Endothelial cell of umbilical vein (primary cell): ENCODE measurements around the gene TMTC1. TPM values are rescaled to one million over a fixed set of nuclear protein-coding genes. Genes with fewer than 3 reads are reported as not detected.

Source experiments
- BruUV-seq: library from RNA; stranded (reverse); fragments of 400-500 nt; replicated peaks from 2 replicates; lab custom pipeline; 2021; lab: Mats Ljungman, UMichigan
- CTCF ChIA-PET: fragments of 300-600, 350-600 bp; sonication (Branson Sonifier 250); formaldehyde crosslinking; loops from one replicate; lab custom pipeline; 2021; ENCODE audit warnings: antibody characterized with exemption, inconsistent platforms; lab: Charles Lee
- POLR2A ChIA-PET: fragments of 300-600, 350-600 bp; sonication (Branson Sonifier 250); formaldehyde crosslinking; loops from one replicate; lab custom pipeline; 2021; ENCODE audit warnings: antibody characterized with exemption, inconsistent platforms; lab: Charles Lee
- DNase-seq: peaks from one replicate; pipeline ENCODE4 v3.0.0-alpha.2; 2011; ENCODE audit warnings: low read depth, low spot score
- FAIRE-seq: peaks from 2 replicates; lab custom pipeline; 2011; peaks lifted over from hg19 to GRCh38; lab: Jason Lieb, UNC
- H2AFZ ChIP-seq: 2 replicates; pipeline ENCODE4 v1.6.0; 2012; ENCODE audit warnings: low read depth, low read length, control low read depth, inconsistent platforms
- H3K27ac ChIP-seq: 2 replicates; pipeline ENCODE4 v1.5.1; 2011; ENCODE audit warnings: low read depth, mild to moderate bottlenecking, control low read depth, low read length, moderate library complexity; ENCODE audit not compliant: insufficient read depth
- H3K27me3 ChIP-seq, 2 experiments: 2 replicates each; pipeline versions ENCODE4 v1.6.0 to v1.6.1; 2011; ENCODE audit warnings: low read length in 2 of 2, mixed read lengths in 1 of 2; ENCODE audit not compliant: control insufficient read depth in 2 of 2, insufficient read depth in 2 of 2
- H3K36me3 ChIP-seq, 2 experiments: 2 replicates in 1 of 2; 3 replicates in 1 of 2; pipeline ENCODE4 v1.5.1; 2011; ENCODE audit warnings: low read length in 2 of 2, mild to moderate bottlenecking in 1 of 2, moderate library complexity in 1 of 2; ENCODE audit not compliant: control insufficient read depth in 2 of 2, insufficient read depth in 2 of 2; ENCODE audit errors: extremely low read depth in 1 of 2
- H3K4me1 ChIP-seq: 3 replicates; pipeline ENCODE4 v1.5.1; 2011; ENCODE audit warnings: mild to moderate bottlenecking, low read length; ENCODE audit not compliant: control insufficient read depth, insufficient read depth; ENCODE audit errors: extremely low read depth
- H3K4me2 ChIP-seq: 2 replicates; pipeline ENCODE4 v1.6.1; 2011; ENCODE audit warnings: low read length, control low read depth, mixed read lengths; ENCODE audit not compliant: insufficient read depth
- H3K4me3 ChIP-seq, 3 experiments: fragments of 200-600 bp in 1 of 3; sonication (generic), shearing (Covaris generic) in 1 of 3; replicated peaks in 1 of 3; 2 replicates each; pipeline ENCODE4 v1.5.1; 2011 to 2016; ENCODE audit warnings: control low read depth in 3 of 3, low read length in 3 of 3, mild to moderate bottlenecking in 2 of 3, inconsistent platforms in 1 of 3, low read depth in 1 of 3, moderate library complexity in 1 of 3; ENCODE audit not compliant: insufficient read depth in 1 of 3
- H3K79me2 ChIP-seq: 2 replicates; pipeline ENCODE4 v1.6.0; 2012; ENCODE audit warnings: low read length, inconsistent platforms; ENCODE audit not compliant: control insufficient read depth, insufficient read depth
- H3K9ac ChIP-seq: replicated peaks from 2 replicates; pipeline ENCODE3; 2011; ENCODE audit warnings: low read length, control low read depth; ENCODE audit not compliant: insufficient read depth; ENCODE audit errors: extremely low read depth
- H3K9me1 ChIP-seq: replicated peaks from 3 replicates; pipeline ENCODE4 v1.6.0; 2011; ENCODE audit warnings: mild to moderate bottlenecking, low read length; ENCODE audit not compliant: control insufficient read depth, insufficient read depth; ENCODE audit errors: extremely low read depth
- H3K9me3 ChIP-seq: replicated peaks from 2 replicates; pipeline ENCODE4 v1.5.1; 2012; ENCODE audit warnings: low read length, inconsistent platforms; ENCODE audit not compliant: control insufficient read depth, insufficient read depth
- H4K20me1 ChIP-seq: replicated peaks from 2 replicates; pipeline ENCODE3; 2011; ENCODE audit warnings: mild to moderate bottlenecking, low read length; ENCODE audit not compliant: control insufficient read depth, insufficient read depth; ENCODE audit errors: extremely low read depth
- EZH2 ChIP-seq: IDR thresholded peaks from 2 replicates; pipeline ENCODE4 v1.6.1; 2012; ENCODE audit warnings: borderline replicate concordance, low read depth, mild to moderate bottlenecking, moderate library complexity, low read length, inconsistent platforms; ENCODE audit not compliant: severe bottlenecking
- FOS ChIP-seq: IDR thresholded peaks from 2 replicates; pipeline ENCODE4 v1.6.1; 2011; ENCODE audit warnings: mild to moderate bottlenecking, low read length, moderate library complexity, borderline replicate concordance; ENCODE audit not compliant: insufficient read depth
- GATA2 ChIP-seq: IDR thresholded peaks from 2 replicates; pipeline ENCODE4 v1.7.0; 2011; ENCODE audit warnings: low read depth, mild to moderate bottlenecking, moderate library complexity, mixed read lengths, low read length; ENCODE audit not compliant: insufficient read length, insufficient read depth
- JUN ChIP-seq: IDR thresholded peaks from 2 replicates; pipeline ENCODE4 v1.6.1; 2011; ENCODE audit warnings: borderline replicate concordance, low read depth; ENCODE audit not compliant: insufficient read length, insufficient read depth
- MYC ChIP-seq: IDR thresholded peaks from one replicate; pipeline ENCODE4 v1.6.1; 2011; ENCODE audit warnings: mild to moderate bottlenecking, low read depth, low read length
- POLR2A ChIP-seq: IDR thresholded peaks from 2 replicates; pipeline ENCODE4 v1.6.1; 2012; ENCODE audit warnings: low read depth, mild to moderate bottlenecking, control low read depth, low read length
- POLR2AphosphoS5 ChIP-seq: IDR thresholded peaks from 2 replicates; pipeline ENCODE4 v1.6.1; 2012; ENCODE audit warnings: low read depth, mild to moderate bottlenecking, control low read depth, low read length, moderate library complexity; ENCODE audit not compliant: insufficient read depth
- dilution Hi-C: fragments of 300-500 bp; cut with MboI; formaldehyde crosslinking; loops from one replicate; pipeline ENCODE4 v1.15.0; 2019; ENCODE audit warnings: low sequenced_read_pairs; ENCODE audit not compliant: extremely low pct_ligation_motif_present
- intact Hi-C: fragments of 100-400 bp; cut with micrococcal nuclease; formaldehyde crosslinking; loops from one replicate; pipeline ENCODE4 v1.10.0; 2022
- polyA plus RNA-seq, 4 experiments: library from polyadenylated mRNA; depleted of rRNA in 3 of 4; stranded (reverse) in 3 of 4; unstranded in 1 of 4; fragments of >200 nt; gene quantifications; 2 replicates each; pipeline versions ENCODE4 v1.2.1 to v1.2.3, GENCODE V29; 2011 to 2012; ENCODE audit warnings: missing spikeins in 1 of 4
- total RNA-seq: library from RNA; stranded (reverse); gene quantifications from 2 replicates; pipeline ENCODE4 v1.2.3, GENCODE V29; 2021
- TF ChIP-seq, protein P1 (sequence below), 2 donors: IDR thresholded peaks; 1 replicate in 1 of 2; 2 replicates in 1 of 2; pipeline ENCODE4 v1.5.1; 2011; ENCODE audit warnings: low read length in 2 of 2, mild to moderate bottlenecking in 2 of 2, moderate library complexity in 2 of 2, control low read depth in 1 of 2, inconsistent platforms in 1 of 2, low read depth in 1 of 2; ENCODE audit not compliant: insufficient read depth in 1 of 2; ENCODE audit errors: extremely low read depth in 1 of 2
- TF ChIP-seq, protein P2 (sequence below): IDR thresholded peaks from 2 replicates; pipeline ENCODE4 v1.6.1; 2011; ENCODE audit not compliant: insufficient read depth, insufficient read length

TMTC1 gene
- total and polyA plus RNA-seq, 2 donors (not counting 3 experiments of a cell fraction or from before 2014, with no cell fraction given) = 5.4 to 5.9 TPM

DNA sequence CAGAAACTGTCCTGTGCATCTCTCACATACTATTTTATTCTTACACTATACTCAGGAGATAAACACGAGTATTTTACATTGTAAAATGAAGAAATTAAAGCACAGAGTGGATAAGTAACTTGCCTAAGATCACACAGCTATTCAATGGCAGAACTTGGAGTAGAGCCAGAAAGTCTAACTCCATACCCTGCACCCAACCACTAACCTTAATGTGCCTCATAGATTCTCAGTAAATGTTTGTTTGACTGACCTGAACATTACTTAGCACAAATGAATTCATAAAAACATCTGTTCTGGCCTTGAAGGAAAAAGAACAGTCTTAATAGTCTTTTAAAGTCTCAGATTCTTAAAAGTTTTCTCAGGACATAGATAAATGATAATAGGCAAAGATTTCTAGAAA, 202.8 kb downstream of the TMTC1 start:
- CTCF ChIA-PET = interaction anchor here (1.0 to 1.3 kb wide), 3 partner anchors 14 to 59 kb away, joined by 3 to 4 read pairs (median 3); no protein-coding TSS in a partner anchor
- no peak overlapping the region for H3K4me3 ChIP-seq
- POLR2A ChIA-PET = no interaction called here
- H2AFZ ChIP-seq = no peak overlapping the region
- H3K9me1 ChIP-seq = no peaks in the 10 kb centered on the region
- BruUV-seq = no TSS peak
- no peak for DNase-seq
- TF ChIP-seq, protein P1, sequence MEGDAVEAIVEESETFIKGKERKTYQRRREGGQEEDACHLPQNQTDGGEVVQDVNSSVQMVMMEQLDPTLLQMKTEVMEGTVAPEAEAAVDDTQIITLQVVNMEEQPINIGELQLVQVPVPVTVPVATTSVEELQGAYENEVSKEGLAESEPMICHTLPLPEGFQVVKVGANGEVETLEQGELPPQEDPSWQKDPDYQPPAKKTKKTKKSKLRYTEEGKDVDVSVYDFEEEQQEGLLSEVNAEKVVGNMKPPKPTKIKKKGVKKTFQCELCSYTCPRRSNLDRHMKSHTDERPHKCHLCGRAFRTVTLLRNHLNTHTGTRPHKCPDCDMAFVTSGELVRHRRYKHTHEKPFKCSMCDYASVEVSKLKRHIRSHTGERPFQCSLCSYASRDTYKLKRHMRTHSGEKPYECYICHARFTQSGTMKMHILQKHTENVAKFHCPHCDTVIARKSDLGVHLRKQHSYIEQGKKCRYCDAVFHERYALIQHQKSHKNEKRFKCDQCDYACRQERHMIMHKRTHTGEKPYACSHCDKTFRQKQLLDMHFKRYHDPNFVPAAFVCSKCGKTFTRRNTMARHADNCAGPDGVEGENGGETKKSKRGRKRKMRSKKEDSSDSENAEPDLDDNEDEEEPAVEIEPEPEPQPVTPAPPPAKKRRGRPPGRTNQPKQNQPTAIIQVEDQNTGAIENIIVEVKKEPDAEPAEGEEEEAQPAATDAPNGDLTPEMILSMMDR (IDR thresholded peaks at IDR 0.05; ENCODE audit: extremely low read depth in 1 of 2, insufficient read depth in 1 of 2, low read depth in 1 of 2, low read length in 2 of 2) = no peak
- no peak for TF ChIP-seq MYC
- no peak for TF ChIP-seq POLR2A
- TF ChIP-seq JUN = no peak
- TF ChIP-seq EZH2 = no peak
- dilution Hi-C loops = no loop called here
- no peak overlapping the region for H3K9ac ChIP-seq
- no peak for FAIRE-seq
- intact Hi-C loops = no loop called here
- H3K4me1 ChIP-seq = peaks cover 21% of the 10 kb centered on the region
- no peaks in the 10 kb centered on the region for H3K9me3 ChIP-seq
- H3K4me2 ChIP-seq = no peak overlapping the region
- no peaks in the 10 kb centered on the region for H3K36me3 ChIP-seq
- no peaks in the 10 kb centered on the region for H3K27me3 ChIP-seq
- H3K27ac ChIP-seq = no peak overlapping the region
- no peaks in the 10 kb centered on the region for H3K79me2 ChIP-seq
- no peaks in the 10 kb centered on the region for H4K20me1 ChIP-seq

DNA sequence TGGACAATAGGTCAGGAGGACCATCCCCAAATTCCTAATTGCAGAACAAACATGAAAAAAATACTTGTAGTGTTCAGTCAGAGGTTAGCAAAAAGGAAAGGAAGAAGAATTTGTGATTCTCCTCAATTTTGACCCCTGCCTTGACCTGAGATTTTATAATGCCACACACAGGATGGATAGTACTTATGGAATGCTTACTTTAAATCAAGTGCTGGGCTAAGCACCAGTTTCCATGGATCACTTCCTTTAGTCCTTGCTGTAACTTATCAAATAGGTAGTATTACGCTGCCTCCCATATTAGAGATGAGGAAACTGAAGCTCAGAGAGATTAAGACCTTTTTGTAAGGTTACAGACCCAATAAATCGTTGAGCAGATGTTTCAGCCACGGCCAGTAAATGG, 205.0 kb downstream of the TMTC1 start:
- no TSS peak for BruUV-seq
- no peak overlapping the region for H3K27ac ChIP-seq
- no peak overlapping the region for H2AFZ ChIP-seq
- peak; percentile 22 for DNase-seq
- no peaks in the 10 kb centered on the region for H3K9me1 ChIP-seq
- H3K4me3 ChIP-seq = no peak overlapping the region
- ChIA-PET CTCF (interaction anchor here (1.2 to 1.8 kb wide), 2 partner anchors 16 to 25 kb away, joined by 3 to 5 read pairs; no protein-coding TSS in a partner anchor), POLR2A (no interaction called here)
- H3K9me3 ChIP-seq = no peaks in the 10 kb centered on the region
- H3K79me2 ChIP-seq = no peaks in the 10 kb centered on the region
- no peaks in the 10 kb centered on the region for H3K36me3 ChIP-seq
- H3K4me1 ChIP-seq = peaks cover 21% of the 10 kb centered on the region
- no peak for TF ChIP-seq GATA2
- no peak for TF ChIP-seq POLR2A
- no peak for TF ChIP-seq EZH2
- TF ChIP-seq MYC = no peak
- TF ChIP-seq, protein P2, sequence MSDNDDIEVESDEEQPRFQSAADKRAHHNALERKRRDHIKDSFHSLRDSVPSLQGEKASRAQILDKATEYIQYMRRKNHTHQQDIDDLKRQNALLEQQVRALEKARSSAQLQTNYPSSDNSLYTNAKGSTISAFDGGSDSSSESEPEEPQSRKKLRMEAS = no peak
- TF ChIP-seq POLR2AphosphoS5 = no peak
- TF ChIP-seq FOS = no peak
- TF ChIP-seq, protein P1 (IDR thresholded peaks at IDR 0.05; ENCODE audit: extremely low read depth in 1 of 2, insufficient read depth in 1 of 2, low read depth in 1 of 2, low read length in 2 of 2) = no peak
- TF ChIP-seq JUN = no peak
- H4K20me1 ChIP-seq = no peaks in the 10 kb centered on the region
- no peak overlapping the region for H3K9ac ChIP-seq
- dilution Hi-C loops (no loop called here), intact Hi-C loops (no loop called here)
- H3K4me2 ChIP-seq = no peak overlapping the region
- FAIRE-seq = no peak
- H3K27me3 ChIP-seq = no peaks in the 10 kb centered on the region
